Muscle of leg (tissue), 11 donors: ENCODE measurements around the gene CD9. TPM values are rescaled to one million over a fixed set of nuclear protein-coding genes. Genes with fewer than 3 reads are reported as not detected.

ENCODE experiments used
- DNase-seq: peaks from one replicate; pipeline ENCODE4 v3.0.0; 2013
- H3K27ac ChIP-seq: one replicate; pipeline ENCODE4 v1.5.1; 2013; ENCODE audit warnings: mild to moderate bottlenecking, low read length, control low read depth
- H3K27me3 ChIP-seq: one replicate; pipeline ENCODE4 v1.6.1; 2013; ENCODE audit warnings: low read length; ENCODE audit not compliant: control insufficient read depth, insufficient read depth
- H3K36me3 ChIP-seq: one replicate; pipeline ENCODE4 v1.6.1; 2013; ENCODE audit warnings: low read length; ENCODE audit not compliant: control insufficient read depth, insufficient read depth
- H3K4me1 ChIP-seq: one replicate; pipeline ENCODE4 v1.6.1; 2013; ENCODE audit warnings: low read length; ENCODE audit not compliant: control insufficient read depth, insufficient read depth
- H3K4me3 ChIP-seq: one replicate; pipeline ENCODE4 v1.5.1; 2013; ENCODE audit warnings: low read length, control low read depth
- H3K9me3 ChIP-seq: replicated peaks from 2 replicates; pipeline ENCODE4 v1.6.1; 2013; ENCODE audit warnings: low read depth, low read length; ENCODE audit not compliant: control insufficient read depth
- WGBS: methylation state at CpG from one replicate; pipeline ENCODE4 v1.1.5; 2013; ENCODE audit warnings: missing lambda C conversion rate; ENCODE audit not compliant: insufficient coverage; 5-methylcytosine and 5-hydroxymethylcytosine counted together
- polyA plus RNA-seq, 8 donors: library from polyadenylated mRNA; unstranded; fragments of 120-200 nt; gene quantifications; one replicate each; pipeline versions ENCODE4 v1.2.1 to v1.2.3, GENCODE V29; 2013; ENCODE audit warnings: inconsistent platforms in 1 of 8, low replicate concordance in 1 of 8; ENCODE audit not compliant: insufficient read length in 8 of 8, insufficient read depth in 1 of 8
- total RNA-seq: library from RNA; stranded (reverse); fragments of 120-200 nt; gene quantifications from one replicate; pipeline ENCODE4 v1.2.4, GENCODE V29; 2013

Gene CD9
- total and polyA plus RNA-seq, 9 donors = 39.5 to 94.5 (median 60.7) TPM

- DNase-seq = peak; percentile 70
- peak overlapping the region; percentile 28 for H3K4me3 ChIP-seq
- H3K36me3 ChIP-seq = no peaks in the 10 kb centered on the region
- no peaks in the 10 kb centered on the region for H3K9me3 ChIP-seq
- WGBS = under 1% methylated on average over 23 of the region's 42 CpGs
- H3K4me1 ChIP-seq = peaks cover 54% of the 10 kb centered on the region
- peaks cover 38% of the 10 kb centered on the region for H3K27me3 ChIP-seq
- peak overlapping the region; percentile 59 for H3K27ac ChIP-seq
Measured at GRCh38 chr12:6199531-6200255, 507 bp upstream of the CD9 start.

- H3K27me3 ChIP-seq = peaks cover 38% of the 10 kb centered on the region
- peak overlapping the region; percentile 60 for H3K4me3 ChIP-seq
- WGBS = 11% methylated on average over 9 of the region's 15 CpGs
- no peaks in the 10 kb centered on the region for H3K36me3 ChIP-seq
- peaks cover 69% of the 10 kb centered on the region for H3K4me1 ChIP-seq
- DNase-seq = peak; percentile 58
- H3K27ac ChIP-seq = peak overlapping the region; percentile 77
- no peaks in the 10 kb centered on the region for H3K9me3 ChIP-seq
Measured at GRCh38 chr12:6201213-6201608, 1.0 kb downstream of the CD9 start.

- DNase-seq = no peak
- Histone ChIP-seq H3K9me3 (no peaks in the 10 kb centered on the region), H3K36me3 (no peaks in the 10 kb centered on the region), H3K4me1 (peaks cover 73% of the 10 kb centered on the region), H3K4me3 (no peak overlapping the region), H3K27ac (no peak overlapping the region), H3K27me3 (peaks cover 38% of the 10 kb centered on the region)
- WGBS = 100% methylated on average over 1 of the region's 3 CpGs
Measured at GRCh38 chr12:6201826-6202225, 1.6 kb downstream of the CD9 start.

- H3K27me3 ChIP-seq = peaks cover 38% of the 10 kb centered on the region
- WGBS = 89% methylated on average over 4 of the region's 6 CpGs
- DNase-seq = no peak
- H3K4me3 ChIP-seq = no peak overlapping the region
- H3K36me3 ChIP-seq = no peaks in the 10 kb centered on the region
- no peaks in the 10 kb centered on the region for H3K9me3 ChIP-seq
- H3K4me1 ChIP-seq = peaks cover 78% of the 10 kb centered on the region
- no peak overlapping the region for H3K27ac ChIP-seq
Measured at GRCh38 chr12:6202304-6202703, 2.1 kb downstream of the CD9 start.

- Histone ChIP-seq H3K27me3 (peaks cover 38% of the 10 kb centered on the region), H3K4me3 (no peak overlapping the region), H3K36me3 (no peaks in the 10 kb centered on the region), H3K27ac (no peak overlapping the region), H3K4me1 (peaks cover 82% of the 10 kb centered on the region), H3K9me3 (no peaks in the 10 kb centered on the region)
- 81% methylated on average over 2 of the region's 3 CpGs for WGBS
- DNase-seq = no peak
Measured at GRCh38 chr12:6202846-6203245, 2.6 kb downstream of the CD9 start.

GRCh38 chr12:6203601-6204000 lies 3.4 kb downstream of the CD9 start:
- Histone ChIP-seq H3K36me3 (no peaks in the 10 kb centered on the region), H3K4me1 (peaks cover 78% of the 10 kb centered on the region), H3K4me3 (no peak overlapping the region), H3K27me3 (peaks cover 37% of the 10 kb centered on the region), H3K9me3 (no peaks in the 10 kb centered on the region), H3K27ac (no peak overlapping the region)
- 100% methylated on average over 1 of the region's 3 CpGs for WGBS
- no peak for DNase-seq

GRCh38 chr12:6204533-6205143 lies 4.4 kb downstream of the CD9 start:
- DNase-seq = peak; percentile 53
- 87% methylated on average over 3 of the region's 5 CpGs for WGBS
- Histone ChIP-seq H3K4me3 (no peak overlapping the region), H3K9me3 (no peaks in the 10 kb centered on the region), H3K36me3 (no peaks in the 10 kb centered on the region), H3K4me1 (peaks cover 73% of the 10 kb centered on the region), H3K27me3 (peaks cover 29% of the 10 kb centered on the region), H3K27ac (peak overlapping the region; percentile 89)

- no peak overlapping the region for H3K4me3 ChIP-seq
- peaks cover 27% of the 10 kb centered on the region for H3K27me3 ChIP-seq
- 11% methylated on average over 5 of the region's 8 CpGs for WGBS
- H3K4me1 ChIP-seq = peaks cover 74% of the 10 kb centered on the region
- H3K36me3 ChIP-seq = no peaks in the 10 kb centered on the region
- no peaks in the 10 kb centered on the region for H3K9me3 ChIP-seq
- DNase-seq = peak; percentile 90
- H3K27ac ChIP-seq = peak overlapping the region; percentile 89
Measured at GRCh38 chr12:6205144-6205539, 4.9 kb downstream of the CD9 start.

- Histone ChIP-seq H3K4me3 (no peak overlapping the region), H3K36me3 (no peaks in the 10 kb centered on the region), H3K9me3 (no peaks in the 10 kb centered on the region), H3K27me3 (peaks cover 22% of the 10 kb centered on the region), H3K27ac (peak overlapping the region; percentile 89), H3K4me1 (peaks cover 76% of the 10 kb centered on the region)
- no CpG with 5 or more reads among the region's 2 CpGs for WGBS
- peak; percentile 50 for DNase-seq
Measured at GRCh38 chr12:6205761-6206160, 5.6 kb downstream of the CD9 start.

- Histone ChIP-seq H3K27me3 (peaks cover 16% of the 10 kb centered on the region), H3K9me3 (no peaks in the 10 kb centered on the region), H3K4me3 (no peak overlapping the region), H3K4me1 (peaks cover 72% of the 10 kb centered on the region), H3K36me3 (no peaks in the 10 kb centered on the region), H3K27ac (peak overlapping the region; percentile 89)
- peak; percentile 93 for DNase-seq
- 72% methylated on average over 3 of the region's 4 CpGs for WGBS
Measured at GRCh38 chr12:6206327-6206726, 6.1 kb downstream of the CD9 start.
